Fibroblast of the aortic adventitia (primary cell): ENCODE results near the gene EEPD1. TPM values are rescaled to one million over a fixed set of nuclear protein-coding genes. Genes with fewer than 3 reads are reported as not detected.
"Not testable (repeated sequence)": the region's sequence is repeated elsewhere in the genome, so short reads cannot be mapped to it uniquely, and the experiment has no call there.

ENCODE experiments used
- DNase-seq: peaks from one replicate; pipeline ENCODE4 v3.0.0-alpha.2; 2010; ENCODE audit warnings: low read depth
- H3K4me3 ChIP-seq: 2 replicates; pipeline ENCODE4 v1.5.1; 2011; ENCODE audit warnings: low read depth, mild to moderate bottlenecking, control low read depth, low read length, moderate library complexity
- total RNA-seq: library from RNA; depleted of rRNA; stranded (reverse); fragments of >200 nt; gene quantifications from 2 replicates; pipeline ENCODE4 v1.2.3, GENCODE V29; 2012; ENCODE audit warnings: low replicate concordance
- TF ChIP-seq, protein P1 (sequence below): IDR thresholded peaks from 2 replicates; pipeline ENCODE4 v1.5.1; 2011; ENCODE audit warnings: mild to moderate bottlenecking, low read length, control low read depth, inconsistent platforms; ENCODE audit not compliant: insufficient read depth

EEPD1 gene
- total RNA-seq, 1 donor = 5.2 TPM

DNA sequence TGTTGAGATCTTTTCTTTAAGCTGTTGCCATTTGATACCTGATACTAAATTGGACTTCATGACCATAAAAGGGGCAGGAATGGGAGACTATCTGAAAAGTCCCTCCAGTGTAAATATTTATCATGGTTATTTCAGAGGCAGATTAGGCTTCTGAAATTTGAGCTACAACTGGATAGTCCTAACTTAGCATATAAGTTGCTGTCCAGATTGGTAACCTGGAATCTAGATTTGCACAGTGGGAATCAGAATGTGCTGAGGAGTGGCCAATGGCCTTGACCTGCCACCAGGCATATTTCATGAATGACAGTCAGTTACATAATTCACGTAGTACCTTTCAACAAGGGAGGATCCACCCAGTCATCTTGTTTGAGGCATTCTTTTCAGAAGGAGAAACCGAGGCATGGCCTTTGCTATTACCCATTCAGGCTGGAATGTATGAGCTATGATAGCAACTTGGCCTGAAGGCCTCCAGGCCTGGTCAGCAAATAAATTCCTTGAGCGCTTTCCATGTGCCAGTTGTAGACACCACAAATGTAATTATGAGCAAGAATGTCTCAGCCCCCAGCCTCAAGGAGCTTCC is 80.0 kb downstream of the EEPD1 start:
- no peak for DNase-seq
- TF ChIP-seq, protein P1, sequence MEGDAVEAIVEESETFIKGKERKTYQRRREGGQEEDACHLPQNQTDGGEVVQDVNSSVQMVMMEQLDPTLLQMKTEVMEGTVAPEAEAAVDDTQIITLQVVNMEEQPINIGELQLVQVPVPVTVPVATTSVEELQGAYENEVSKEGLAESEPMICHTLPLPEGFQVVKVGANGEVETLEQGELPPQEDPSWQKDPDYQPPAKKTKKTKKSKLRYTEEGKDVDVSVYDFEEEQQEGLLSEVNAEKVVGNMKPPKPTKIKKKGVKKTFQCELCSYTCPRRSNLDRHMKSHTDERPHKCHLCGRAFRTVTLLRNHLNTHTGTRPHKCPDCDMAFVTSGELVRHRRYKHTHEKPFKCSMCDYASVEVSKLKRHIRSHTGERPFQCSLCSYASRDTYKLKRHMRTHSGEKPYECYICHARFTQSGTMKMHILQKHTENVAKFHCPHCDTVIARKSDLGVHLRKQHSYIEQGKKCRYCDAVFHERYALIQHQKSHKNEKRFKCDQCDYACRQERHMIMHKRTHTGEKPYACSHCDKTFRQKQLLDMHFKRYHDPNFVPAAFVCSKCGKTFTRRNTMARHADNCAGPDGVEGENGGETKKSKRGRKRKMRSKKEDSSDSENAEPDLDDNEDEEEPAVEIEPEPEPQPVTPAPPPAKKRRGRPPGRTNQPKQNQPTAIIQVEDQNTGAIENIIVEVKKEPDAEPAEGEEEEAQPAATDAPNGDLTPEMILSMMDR = no peak
- H3K4me3 ChIP-seq = no peak overlapping the region

DNA sequence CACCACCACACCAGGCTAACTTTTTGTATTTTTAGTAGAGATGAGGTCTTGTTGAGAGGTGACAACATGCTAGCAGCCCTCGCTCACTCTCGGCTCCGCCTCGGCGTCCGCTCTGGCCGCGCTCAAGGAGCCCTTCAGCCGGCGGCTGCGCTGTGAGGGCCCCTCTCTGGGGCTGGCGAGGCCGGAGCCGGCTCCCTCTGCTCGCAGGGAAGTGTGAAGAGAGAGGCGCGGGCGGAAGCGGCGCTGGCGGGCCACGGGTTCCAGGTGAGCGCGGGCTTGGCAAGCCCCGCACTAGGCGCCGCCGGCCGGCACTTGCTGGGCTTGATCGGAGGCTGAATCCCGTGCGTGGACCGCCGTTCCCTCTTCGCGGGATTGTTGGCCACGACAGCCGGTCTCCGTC is 83.0 kb downstream of the EEPD1 start:
- TF ChIP-seq, protein P1 = no peak
- no peak overlapping the region for H3K4me3 ChIP-seq
- DNase-seq = no peak

DNA sequence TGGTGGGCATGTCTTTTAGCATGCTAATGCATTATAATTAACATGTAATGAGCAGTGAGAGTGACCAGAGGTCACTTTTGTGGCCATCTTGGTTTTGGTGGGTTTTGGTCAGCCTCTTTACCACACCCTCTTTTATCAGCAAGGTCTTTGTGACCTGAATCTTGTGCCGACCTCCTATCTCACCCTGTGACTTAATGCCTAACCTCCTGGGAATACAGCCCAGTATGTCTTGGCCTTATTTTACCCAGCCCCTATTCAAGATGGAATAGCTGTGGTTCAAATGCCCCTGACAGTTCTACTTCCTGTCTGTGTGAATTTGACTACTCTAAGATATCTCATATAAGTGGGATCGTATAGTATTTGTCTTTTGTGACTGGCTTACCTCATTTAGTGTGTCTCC is 85.1 kb downstream of the EEPD1 start:
- TF ChIP-seq, protein P1 = no peak
- no peak overlapping the region for H3K4me3 ChIP-seq
- DNase-seq = no peak

DNA sequence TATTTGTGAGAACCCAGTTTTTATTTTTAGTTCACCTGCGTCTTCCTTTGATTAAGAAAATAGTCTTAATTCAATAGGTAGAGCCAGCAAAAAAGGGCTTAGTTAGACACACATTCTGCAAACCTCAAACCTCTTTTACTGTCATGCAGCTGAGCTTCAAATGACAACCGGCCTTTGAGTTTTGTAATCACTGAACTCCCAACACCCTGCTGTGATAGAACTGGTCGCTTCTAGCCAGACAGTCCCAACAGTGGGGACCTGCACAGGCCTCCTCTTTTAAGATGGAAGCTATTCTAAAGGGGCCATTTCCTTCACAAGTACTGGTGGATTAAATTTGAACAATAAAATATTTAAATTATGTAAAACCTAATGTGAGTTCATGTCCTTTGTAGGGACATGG is 90.3 kb downstream of the EEPD1 start:
- DNase-seq, H3K4me3 ChIP-seq: not testable (repeated sequence)

DNA sequence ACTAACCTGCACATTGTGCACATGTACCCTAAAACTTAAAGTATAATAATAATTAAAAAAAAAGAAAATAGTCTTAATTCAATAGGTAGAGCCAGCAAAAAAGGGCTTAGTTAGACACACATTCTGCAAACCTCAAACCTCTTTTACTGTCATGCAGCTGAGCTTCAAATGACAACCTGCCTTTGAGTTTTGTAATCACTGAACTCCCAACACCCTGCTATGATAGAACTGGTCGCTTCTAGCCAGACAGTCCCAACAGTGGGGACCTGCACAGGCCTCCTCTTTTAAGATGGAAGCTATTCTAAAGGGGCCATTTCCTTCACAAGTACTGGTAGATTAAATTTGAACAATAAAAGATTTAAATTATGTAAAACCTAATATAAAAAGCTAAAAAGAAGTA is 90.9 kb downstream of the EEPD1 start:
- DNase-seq = not testable (repeated sequence)

DNA sequence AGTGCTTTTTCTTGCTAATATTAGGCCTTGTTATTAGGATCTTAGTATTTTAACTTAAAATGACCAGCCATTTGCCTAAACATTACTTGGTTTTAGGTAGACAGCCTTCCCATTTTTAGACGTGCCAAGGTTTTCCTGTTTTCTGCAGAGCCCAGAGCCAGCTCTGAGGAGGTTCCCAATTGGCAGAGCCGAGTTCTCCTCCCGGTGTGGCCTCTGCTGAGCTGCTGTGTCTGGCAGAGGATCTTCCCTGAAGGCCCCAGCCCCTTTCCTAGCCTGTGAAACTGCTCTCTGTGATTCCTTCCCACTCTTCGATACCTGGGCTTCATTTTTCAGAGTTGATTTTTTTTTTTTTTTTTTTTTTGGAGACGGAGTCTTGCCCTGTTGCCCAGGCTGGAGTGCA is 91.4 kb downstream of the EEPD1 start:
- DNase-seq = no peak
- no peak overlapping the region for H3K4me3 ChIP-seq
- TF ChIP-seq, protein P1 = no peak

More for the DNA sequence above, 90.9 kb downstream of the EEPD1 start:
- H3K4me3 ChIP-seq = not testable (repeated sequence)

DNA sequence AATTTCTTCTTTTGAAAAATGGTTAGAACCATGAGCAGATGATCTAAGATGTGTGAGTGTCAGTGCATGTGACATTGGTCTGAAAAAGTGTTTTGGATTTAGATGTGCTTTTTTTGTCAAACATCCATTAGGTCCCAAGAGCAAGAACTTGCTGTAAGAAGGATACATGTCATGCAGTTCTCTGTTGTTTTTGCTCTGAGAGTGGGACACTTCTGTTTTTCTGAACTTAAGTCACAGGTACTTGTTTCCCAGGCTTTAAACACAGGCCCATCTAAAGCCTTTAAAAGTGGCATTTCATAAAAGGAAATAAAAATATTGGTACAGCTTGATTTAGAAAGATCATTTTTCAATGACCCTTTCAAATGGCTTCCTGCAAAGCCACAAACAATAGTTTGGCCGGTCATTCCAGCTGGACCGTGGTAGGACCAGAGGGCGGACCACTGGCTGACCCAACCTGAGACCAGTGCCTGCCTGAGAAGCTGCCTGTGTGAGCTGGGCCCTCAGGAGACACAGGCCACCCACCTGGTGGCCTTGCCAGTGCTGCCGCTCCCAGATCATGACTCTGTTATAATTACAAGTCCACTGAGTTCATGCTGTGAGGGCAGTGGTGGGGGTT is 92.7 kb downstream of the EEPD1 start:
- no peak overlapping the region for H3K4me3 ChIP-seq
- no peak for DNase-seq
- TF ChIP-seq, protein P1 = no peak

DNA sequence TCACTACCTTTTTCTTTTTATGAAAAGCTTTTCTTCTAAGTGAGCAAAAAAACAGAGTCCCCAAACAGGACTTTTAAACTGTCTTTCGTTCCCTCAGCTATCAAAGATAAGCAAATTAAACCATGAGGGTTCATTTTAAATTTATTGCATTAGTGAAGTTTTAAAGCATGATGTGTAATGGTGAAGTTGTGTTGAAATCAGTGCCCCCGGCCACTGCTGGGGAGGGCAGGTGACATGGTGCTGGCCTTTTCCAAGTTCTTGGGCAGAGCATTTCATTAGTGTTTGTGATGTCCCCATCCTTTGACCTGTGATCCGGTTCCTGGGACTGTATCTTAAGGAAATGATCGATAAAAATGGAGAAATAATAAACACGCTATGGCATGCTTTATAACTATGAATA is 96.0 kb downstream of the EEPD1 start:
- H3K4me3 ChIP-seq = no peak overlapping the region
- no peak for DNase-seq
- TF ChIP-seq, protein P1 = no peak
